GM23248 (cell line): ENCODE results near the gene IRF8. TPM values are rescaled to one million over a fixed set of nuclear protein-coding genes. Genes with fewer than 3 reads are reported as not detected.

Experiments
- DNase-seq: peaks from one replicate; pipeline ENCODE4 v3.0.0-alpha.2; 2015
- H2AFZ ChIP-seq: fragments of 200-600 bp; sonication (generic); 2 replicates; pipeline ENCODE4 v1.6.1; 2016; ENCODE audit warnings: antibody characterized with exemption
- H3F3A ChIP-seq: fragments of 200-600 bp; sonication (generic); 2 replicates; pipeline ENCODE4 v1.6.1; 2016; ENCODE audit warnings: mild to moderate bottlenecking, antibody characterized with exemption, mixed run types; ENCODE audit not compliant: insufficient read depth
- H3K27ac ChIP-seq: fragments of 200-600 bp; sonication (generic); 2 replicates; pipeline ENCODE4 v1.5.1; 2016; ENCODE audit warnings: mild to moderate bottlenecking
- H3K27me3 ChIP-seq: fragments of 200-600 bp; sonication (generic); replicated peaks from 2 replicates; pipeline ENCODE4 v1.6.1; 2016; ENCODE audit warnings: mild to moderate bottlenecking; ENCODE audit not compliant: insufficient read depth
- H3K36me3 ChIP-seq: fragments of 200-600 bp; sonication (generic); 2 replicates; pipeline ENCODE4 v1.6.1; 2016; ENCODE audit warnings: low read depth, mild to moderate bottlenecking
- H3K4me1 ChIP-seq: fragments of 200-600 bp; sonication (generic); 2 replicates; pipeline ENCODE4 v1.6.1; 2016; ENCODE audit warnings: mild to moderate bottlenecking; ENCODE audit not compliant: insufficient read depth
- H3K4me2 ChIP-seq: fragments of 200-600 bp; sonication (generic); one replicate; pipeline ENCODE4 v1.6.1; 2016; ENCODE audit warnings: mild to moderate bottlenecking; ENCODE audit not compliant: unreplicated experiment
- H3K4me3 ChIP-seq: fragments of 200-600 bp; sonication (generic); 2 replicates; pipeline ENCODE4 v1.5.1; 2016; ENCODE audit warnings: mild to moderate bottlenecking
- H3K79me2 ChIP-seq: fragments of 200-600 bp; sonication (generic); 2 replicates; pipeline ENCODE4 v1.6.1; 2016; ENCODE audit warnings: mild to moderate bottlenecking; ENCODE audit not compliant: insufficient read depth
- H3K9ac ChIP-seq: fragments of 200-600 bp; sonication (generic); 2 replicates; pipeline ENCODE4 v1.6.1; 2016; ENCODE audit warnings: mild to moderate bottlenecking
- H3K9me2 ChIP-seq: fragments of 200-600 bp; sonication (generic); 2 replicates; pipeline ENCODE4 v1.6.1; 2016; ENCODE audit warnings: mixed run types, mild to moderate bottlenecking, moderate library complexity; ENCODE audit not compliant: insufficient read depth
- H3K9me3 ChIP-seq: fragments of 200-600 bp; sonication (generic); one replicate; pipeline ENCODE4 v1.6.1; 2017; ENCODE audit warnings: low read depth
- H4K20me1 ChIP-seq: fragments of 200-600 bp; sonication (generic); 2 replicates; pipeline ENCODE4 v1.6.0; 2016; ENCODE audit not compliant: insufficient read depth
- EZH2 ChIP-seq: fragments of 200-600 bp; sonication (generic); IDR thresholded peaks from 2 replicates; pipeline ENCODE4 v1.6.1; 2018; ENCODE audit warnings: antibody characterized with exemption, mild to moderate bottlenecking; ENCODE audit not compliant: insufficient read depth, poor library complexity, severe bottlenecking
- EZH2phosphoT487 ChIP-seq: fragments of 200-600 bp; sonication (generic); IDR thresholded peaks from 2 replicates; pipeline ENCODE4 v1.6.1; 2018; ENCODE audit warnings: antibody characterized with exemption, moderate library complexity, mild to moderate bottlenecking, low read depth; ENCODE audit not compliant: insufficient read depth
- WGBS, 2 experiments: methylation state at CpG; one replicate each; pipeline ENCODE4 v1.1.6; 2015 to 2017; ENCODE audit warnings: low lambda C conversion rate in 2 of 2, low coverage in 1 of 2; ENCODE audit errors: missing lambda C conversion rate in 2 of 2; 5-methylcytosine and 5-hydroxymethylcytosine counted together
- in situ Hi-C: fragments of 300-500 bp; cut with MboI; formaldehyde crosslinking; loops from 2 replicates; pipeline ENCODE4 v1.15.0; 2020
- polyA plus RNA-seq: library from polyadenylated mRNA; unstranded; fragments of >200 nt; fragmentation: Nextera tagmentation; extraction: Ambion mirVana; gene quantifications from 2 replicates; pipeline ENCODE4 v1.2.1, GENCODE V29; 2016
- total RNA-seq: library from RNA; depleted of rRNA; stranded (reverse); fragments of >200 nt; shearing (Covaris generic); gene quantifications from 2 replicates; pipeline ENCODE4 v1.2.3, GENCODE V29; 2014

IRF8 gene
- total and polyA plus RNA-seq, 2 experiments from 2014 or later, result 0.31 TPM; not detected in 1

DNA sequence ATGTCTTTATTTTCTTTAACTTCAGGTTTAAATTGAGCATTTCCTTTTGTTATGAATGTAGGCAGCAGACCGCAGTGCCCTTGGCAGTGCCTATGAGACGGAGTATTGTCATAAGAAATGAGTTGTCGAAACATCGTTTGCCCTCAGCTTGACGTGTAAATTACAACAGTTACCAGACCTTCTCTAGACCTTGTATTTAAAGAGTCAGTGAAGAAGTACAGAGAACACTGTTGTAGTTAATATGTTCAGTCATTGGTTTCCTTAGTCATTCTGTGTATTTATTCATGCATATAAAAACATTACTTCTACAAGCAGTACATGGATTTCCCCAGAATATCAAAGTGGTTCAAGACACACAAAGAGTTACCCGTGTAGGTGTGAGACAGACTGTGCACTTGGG, 19.0 kb downstream of the IRF8 start:
- TF ChIP-seq EZH2 (no peak), EZH2phosphoT487 (no peak)
- Histone ChIP-seq H3K36me3 (no peaks in the 10 kb centered on the region), H3K9ac (no peak overlapping the region), H4K20me1 (no peaks in the 10 kb centered on the region), H3K27ac (no peak overlapping the region), H3K9me2 (no peaks in the 10 kb centered on the region), H2AFZ (no peak overlapping the region), H3K9me3 (no peaks in the 10 kb centered on the region), H3K79me2 (no peaks in the 10 kb centered on the region), H3K4me2 (no peak overlapping the region), H3K27me3 (peaks cover 25% of the 10 kb centered on the region), H3K4me1 (no peaks in the 10 kb centered on the region), H3K4me3 (no peak overlapping the region), H3F3A (no peaks in the 10 kb centered on the region)
- 75 to 86% methylated on average over 6 of the region's 6 CpGs for WGBS, 2 experiments
- no peak for DNase-seq
- in situ Hi-C loops, result no loop called here

DNA sequence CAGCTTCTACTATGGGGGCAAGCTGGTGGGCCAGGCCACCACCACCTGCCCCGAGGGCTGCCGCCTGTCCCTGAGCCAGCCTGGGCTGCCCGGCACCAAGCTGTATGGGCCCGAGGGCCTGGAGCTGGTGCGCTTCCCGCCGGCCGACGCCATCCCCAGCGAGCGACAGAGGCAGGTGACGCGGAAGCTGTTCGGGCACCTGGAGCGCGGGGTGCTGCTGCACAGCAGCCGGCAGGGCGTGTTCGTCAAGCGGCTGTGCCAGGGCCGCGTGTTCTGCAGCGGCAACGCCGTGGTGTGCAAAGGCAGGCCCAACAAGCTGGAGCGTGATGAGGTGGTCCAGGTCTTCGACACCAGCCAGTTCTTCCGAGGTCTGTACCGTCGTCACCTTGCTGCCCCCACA, 19.5 kb downstream of the IRF8 start:
- Histone ChIP-seq H3F3A (no peaks in the 10 kb centered on the region), H2AFZ (no peak overlapping the region), H3K9ac (no peak overlapping the region), H3K4me2 (no peak overlapping the region), H3K4me1 (no peaks in the 10 kb centered on the region), H3K9me3 (no peaks in the 10 kb centered on the region), H3K9me2 (no peaks in the 10 kb centered on the region), H4K20me1 (no peaks in the 10 kb centered on the region), H3K27me3 (peaks cover 28% of the 10 kb centered on the region), H3K36me3 (no peaks in the 10 kb centered on the region), H3K4me3 (no peak overlapping the region), H3K27ac (no peak overlapping the region), H3K79me2 (no peaks in the 10 kb centered on the region)
- WGBS, 2 experiments, result 81 to 82% methylated on average over 29 to 30 of the region's 30 CpGs
- in situ Hi-C loops, result no loop called here
- TF ChIP-seq EZH2phosphoT487 (no peak), EZH2 (no peak)
- DNase-seq, result no peak

DNA sequence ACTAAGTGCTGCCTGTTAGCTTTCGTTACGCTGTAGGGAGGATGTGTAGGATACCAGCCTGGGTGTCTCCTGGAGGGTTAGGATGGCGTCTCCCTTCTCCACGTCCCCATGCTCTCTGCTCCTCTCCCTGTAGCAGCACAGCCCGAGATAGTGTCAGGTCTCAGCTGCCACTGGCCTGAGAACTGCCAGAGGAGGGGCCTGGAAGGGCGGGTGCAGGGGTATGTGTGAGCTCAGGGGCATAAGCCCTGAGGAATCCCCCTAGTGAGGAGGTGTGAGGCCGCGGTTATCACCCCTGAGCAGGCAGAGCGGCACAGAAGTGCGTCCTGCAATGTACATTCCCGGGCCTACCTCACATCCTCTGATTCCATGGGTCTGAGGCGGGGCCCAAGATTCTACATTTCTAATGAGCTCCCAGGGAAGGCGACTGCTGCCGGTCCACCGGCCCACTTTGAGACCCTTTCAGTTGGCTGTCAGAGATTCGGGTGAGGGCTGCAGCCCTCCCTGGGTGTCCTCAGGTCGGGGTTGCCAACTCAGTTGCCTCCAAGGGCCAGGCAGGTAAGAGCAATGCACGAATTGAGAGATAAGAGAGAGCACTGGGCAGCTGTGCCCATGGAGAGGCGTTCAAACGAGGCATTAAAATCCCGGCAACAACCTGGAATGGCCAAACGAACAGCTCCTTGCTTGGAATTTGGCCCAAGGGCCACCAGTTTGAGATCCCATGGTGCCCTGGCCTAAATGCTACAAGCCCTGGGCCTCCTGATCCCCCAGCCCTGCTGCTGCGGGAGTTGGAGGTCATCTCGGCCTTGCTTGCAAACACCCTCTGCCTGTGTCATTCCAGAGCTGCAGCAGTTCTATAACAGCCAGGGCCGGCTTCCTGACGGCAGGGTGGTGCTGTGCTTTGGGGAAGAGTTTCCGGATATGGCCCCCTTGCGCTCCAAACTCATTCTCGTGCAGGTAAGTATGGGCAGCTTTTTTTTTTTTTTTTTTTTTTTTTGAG, 20.6 kb downstream of the IRF8 start:
- no peaks in the 10 kb centered on the region for H3K9me2 ChIP-seq
- no peak overlapping the region for H2AFZ ChIP-seq
- no peaks in the 10 kb centered on the region for H4K20me1 ChIP-seq
- H3K27me3 ChIP-seq, result peaks cover 32% of the 10 kb centered on the region
- no peak for TF ChIP-seq EZH2
- TF ChIP-seq EZH2phosphoT487, result no peak
- H3K4me3 ChIP-seq, result no peak overlapping the region
- DNase-seq, result no peak
- H3K27ac ChIP-seq, result no peak overlapping the region
- no peaks in the 10 kb centered on the region for H3F3A ChIP-seq
- H3K4me1 ChIP-seq, result no peaks in the 10 kb centered on the region
- in situ Hi-C loops, result no loop called here
- no peak overlapping the region for H3K4me2 ChIP-seq
- WGBS, 2 experiments, result 70 to 73% methylated on average over 29 of the region's 29 CpGs
- H3K36me3 ChIP-seq, result no peaks in the 10 kb centered on the region
- H3K79me2 ChIP-seq, result no peaks in the 10 kb centered on the region
- no peaks in the 10 kb centered on the region for H3K9me3 ChIP-seq
- H3K9ac ChIP-seq, result no peak overlapping the region

DNA sequence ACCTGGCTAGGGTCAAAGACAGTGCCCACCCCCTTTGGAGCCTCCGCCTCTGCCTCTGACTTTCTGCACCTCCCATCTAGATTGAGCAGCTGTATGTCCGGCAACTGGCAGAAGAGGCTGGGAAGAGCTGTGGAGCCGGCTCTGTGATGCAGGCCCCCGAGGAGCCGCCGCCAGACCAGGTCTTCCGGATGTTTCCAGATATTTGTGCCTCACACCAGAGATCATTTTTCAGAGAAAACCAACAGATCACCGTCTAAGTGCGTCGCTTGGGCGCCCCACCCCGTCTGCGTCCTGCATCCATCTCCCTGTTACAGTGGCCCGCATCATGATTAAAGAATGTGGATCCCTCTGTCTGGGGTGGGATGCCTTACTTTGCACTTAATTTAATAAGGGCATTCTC, 22.1 kb downstream of the IRF8 start:
- Histone ChIP-seq H3F3A (no peaks in the 10 kb centered on the region), H3K27me3 (peaks cover 39% of the 10 kb centered on the region), H3K9me3 (no peaks in the 10 kb centered on the region), H3K9ac (no peak overlapping the region), H3K4me3 (no peak overlapping the region), H3K79me2 (no peaks in the 10 kb centered on the region), H3K4me2 (no peak overlapping the region), H3K36me3 (no peaks in the 10 kb centered on the region), H2AFZ (no peak overlapping the region), H3K9me2 (no peaks in the 10 kb centered on the region), H3K4me1 (no peaks in the 10 kb centered on the region), H4K20me1 (no peaks in the 10 kb centered on the region), H3K27ac (no peak overlapping the region)
- no peak for TF ChIP-seq EZH2phosphoT487
- TF ChIP-seq EZH2, result no peak
- in situ Hi-C loops, result no loop called here
- DNase-seq, result no peak
- 47 to 50% methylated on average over 14 of the region's 14 CpGs for WGBS, 2 experiments
